Measurements from ENCODE around the gene PRDX3.

- no peak for TF ChIP-seq POLR2AphosphoS5 (IDR thresholded peaks at IDR 0.05)
- no peak for TF ChIP-seq CTCF (IDR thresholded peaks at IDR 0.05)
These were observed 43.1 kb upstream of the PRDX3 start for GRCh38 chr10:119221666-119222065.

Data from suprapubic skin (tissue), 3 donors.